GM19463 (cell line): ENCODE results near the gene ZNF485.
"Not testable (repeated sequence)": the region's sequence is repeated elsewhere in the genome, so short reads cannot be mapped to it uniquely, and the experiment has no call there.

Experiments used
- ATAC-seq: cut with Tn5 transposase; IDR thresholded peaks from one replicate; pipeline ENCODE4 v1.9.1; 2021; ENCODE audit warnings: mild to moderate bottlenecking, moderate library complexity; ENCODE audit not compliant: unreplicated experiment

Gene ZNF485

GRCh38 chr10:43601576-43601975 is 4.7 kb upstream of the ZNF485 start:
- not testable (repeated sequence) for ATAC-seq

GRCh38 chr10:43605850-43606322 is 352 bp upstream of the ZNF485 start:
- ATAC-seq = peak; percentile 14

- no peak for ATAC-seq
Measured at GRCh38 chr10:43607199-43607573, 948 bp downstream of the ZNF485 start.

- no peak for ATAC-seq
Measured at GRCh38 chr10:43610636-43611035, 4.4 kb downstream of the ZNF485 start.

- ATAC-seq = no peak
Measured at GRCh38 chr10:43616697-43617370, 10.6 kb downstream of the ZNF485 start.

- no peak for ATAC-seq
Measured at GRCh38 chr10:43619368-43619767, 13.1 kb downstream of the ZNF485 start.

GRCh38 chr10:43622038-43622437 is 15.8 kb downstream of the ZNF485 start:
- ATAC-seq = no peak

GRCh38 chr10:43623351-43623750 is 17.1 kb downstream of the ZNF485 start:
- ATAC-seq = no peak

GRCh38 chr10:43627942-43628341 is 21.7 kb downstream of the ZNF485 start:
- ATAC-seq = no peak

- no peak for ATAC-seq
Measured at GRCh38 chr10:43628956-43629355, 22.7 kb downstream of the ZNF485 start.

- not testable (repeated sequence) for ATAC-seq
Measured at GRCh38 chr10:43635816-43636215, 29.6 kb downstream of the ZNF485 start.

- ATAC-seq = no peak
Measured at GRCh38 chr10:43640603-43641002, 34.4 kb downstream of the ZNF485 start.

GRCh38 chr10:43644252-43644651 is 38.0 kb downstream of the ZNF485 start:
- no peak for ATAC-seq

GRCh38 chr10:43645866-43646265 is 39.6 kb downstream of the ZNF485 start:
- ATAC-seq = no peak

- ATAC-seq = no peak
Measured at GRCh38 chr10:43647576-43647975, 41.3 kb downstream of the ZNF485 start.

GRCh38 chr10:43648095-43648397 is 41.8 kb downstream of the ZNF485 start:
- no peak for ATAC-seq

GRCh38 chr10:43648398-43649184 is 42.4 kb downstream of the ZNF485 start, which contains the start of gene ZNF32:
Gene ZNF32 (minus strand): TSS chr10:43648881. CDS start chr10:43646133, 2,748 bp downstream.
- ATAC-seq = peak; percentile 99

GRCh38 chr10:43649185-43649523 is 42.9 kb downstream of the ZNF485 start:
- ATAC-seq = no peak

- ATAC-seq = no peak
Measured at GRCh38 chr10:43653746-43654145, 47.5 kb downstream of the ZNF485 start.

- no peak for ATAC-seq
Measured at GRCh38 chr10:43655311-43655710, 49.1 kb downstream of the ZNF485 start.

GRCh38 chr10:43658227-43658626 is 52.0 kb downstream of the ZNF485 start:
- ATAC-seq = no peak

GRCh38 chr10:43665054-43665453 is 58.8 kb downstream of the ZNF485 start:
- ATAC-seq = no peak
